GM19395 (cell line): ENCODE results near the gene UBASH3B.
A peak's percentile ranks its signal among the peaks of the same experiment; 100 is the strongest.
"Not testable (repeated sequence)": the region's sequence is repeated elsewhere in the genome, so short reads cannot be mapped to it uniquely, and the experiment has no call there.

Experiments
- ATAC-seq: cut with Tn5 transposase; IDR thresholded peaks from one replicate; pipeline ENCODE4 v1.9.1; 2021; ENCODE audit warnings: mild to moderate bottlenecking, moderate library complexity; ENCODE audit not compliant: unreplicated experiment

Gene UBASH3B

GRCh38 chr11:122655527-122656072, at the start of gene UBASH3B:
Gene UBASH3B (plus strand): TSS chr11:122655722. CDS start chr11:122656050, 328 bp downstream.
- ATAC-seq = peak; percentile 86

DNA sequence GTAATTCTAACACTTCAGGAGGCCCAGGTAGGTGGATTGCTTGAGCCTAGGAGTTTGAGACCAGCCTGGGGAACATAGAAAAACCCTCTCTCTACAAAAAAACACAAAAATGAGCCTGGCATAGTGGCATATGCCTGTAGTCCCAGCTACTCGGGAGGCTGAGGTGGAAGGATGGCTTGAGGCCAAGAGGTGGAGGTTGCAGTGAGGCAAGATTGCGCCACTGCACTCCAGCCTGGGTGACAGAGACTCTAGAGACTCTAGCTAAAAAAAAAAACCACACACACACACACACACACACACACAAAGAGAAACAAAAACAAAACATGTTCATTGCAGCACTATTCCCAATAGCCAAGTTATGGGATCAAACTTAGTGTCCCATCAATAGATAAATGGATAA, 48.4 kb upstream of the UBASH3B start:
- not testable (repeated sequence) for ATAC-seq

- ATAC-seq = no peak
These were observed 43.2 kb upstream of the UBASH3B start for GRCh38 chr11:122612123-122612824.

DNA sequence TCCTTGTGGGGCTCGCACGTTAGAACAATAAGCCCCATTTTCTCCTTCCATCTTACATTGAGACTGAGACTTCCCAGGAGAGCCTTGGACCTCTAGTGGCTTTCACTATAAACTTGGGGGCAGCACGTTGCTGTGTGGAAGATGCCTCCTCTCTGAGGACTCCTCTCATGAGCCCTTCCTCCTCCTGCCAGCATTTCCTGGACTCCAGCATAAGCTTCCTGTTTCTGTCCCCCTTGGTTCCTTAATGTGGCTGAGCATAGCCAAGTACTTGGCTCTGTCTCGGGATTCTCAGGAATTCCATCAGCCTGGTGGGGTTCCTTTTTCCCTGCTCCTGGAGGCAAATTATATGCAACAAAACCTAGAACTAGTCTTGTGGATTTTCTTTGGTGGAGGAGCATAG, 38.8 kb upstream of the UBASH3B start:
- no peak for ATAC-seq

- ATAC-seq = no peak
These were observed 38.2 kb upstream of the UBASH3B start for GRCh38 chr11:122617297-122617696.

DNA sequence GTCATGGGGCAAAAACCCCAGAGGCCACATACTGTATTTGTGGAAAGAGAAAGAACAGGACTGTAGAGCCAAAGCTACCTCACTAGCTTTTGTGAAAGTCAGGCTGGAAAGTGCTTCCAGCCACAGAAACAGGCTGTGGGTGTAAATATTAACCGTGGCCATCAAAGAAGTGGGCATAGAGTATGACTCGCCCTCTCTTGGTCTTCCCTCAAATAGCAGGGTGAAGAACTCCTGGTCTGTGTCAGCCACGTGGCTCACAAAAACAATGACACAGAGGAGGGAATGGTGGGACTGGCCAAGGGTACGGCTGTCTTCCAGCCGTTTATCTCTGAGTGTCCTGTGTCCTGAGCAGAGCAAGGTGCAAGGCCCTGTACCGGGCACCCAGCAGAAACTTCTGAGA, 37.6 kb upstream of the UBASH3B start:
- no peak for ATAC-seq

- no peak for ATAC-seq
These were observed 36.6 kb upstream of the UBASH3B start for GRCh38 chr11:122618927-122619326.

DNA sequence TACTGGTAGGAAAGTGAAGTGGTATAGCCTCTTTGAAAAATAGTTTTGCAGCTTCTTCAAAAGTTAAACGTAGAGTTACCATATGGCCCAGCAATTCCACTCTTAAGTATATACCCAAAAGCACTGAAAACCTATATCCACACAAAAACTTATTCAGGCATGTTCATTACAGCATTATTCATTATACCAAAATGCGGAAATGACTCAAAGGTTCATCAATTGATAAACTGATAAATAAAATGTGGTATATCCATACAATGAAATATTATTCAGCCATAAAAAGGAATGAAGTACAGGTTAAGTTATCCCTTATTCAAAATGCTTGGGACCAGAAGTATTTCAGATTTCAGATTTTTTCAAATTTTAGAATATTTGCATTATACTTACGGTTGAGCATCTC, 35.8 kb upstream of the UBASH3B start:
- no peak for ATAC-seq

GRCh38 chr11:122625501-122625900, 30.0 kb upstream of the UBASH3B start:
- not testable (repeated sequence) for ATAC-seq

GRCh38 chr11:122625976-122626665, 29.4 kb upstream of the UBASH3B start:
- no peak for ATAC-seq

GRCh38 chr11:122627745-122628144, 27.8 kb upstream of the UBASH3B start:
- no peak for ATAC-seq

DNA sequence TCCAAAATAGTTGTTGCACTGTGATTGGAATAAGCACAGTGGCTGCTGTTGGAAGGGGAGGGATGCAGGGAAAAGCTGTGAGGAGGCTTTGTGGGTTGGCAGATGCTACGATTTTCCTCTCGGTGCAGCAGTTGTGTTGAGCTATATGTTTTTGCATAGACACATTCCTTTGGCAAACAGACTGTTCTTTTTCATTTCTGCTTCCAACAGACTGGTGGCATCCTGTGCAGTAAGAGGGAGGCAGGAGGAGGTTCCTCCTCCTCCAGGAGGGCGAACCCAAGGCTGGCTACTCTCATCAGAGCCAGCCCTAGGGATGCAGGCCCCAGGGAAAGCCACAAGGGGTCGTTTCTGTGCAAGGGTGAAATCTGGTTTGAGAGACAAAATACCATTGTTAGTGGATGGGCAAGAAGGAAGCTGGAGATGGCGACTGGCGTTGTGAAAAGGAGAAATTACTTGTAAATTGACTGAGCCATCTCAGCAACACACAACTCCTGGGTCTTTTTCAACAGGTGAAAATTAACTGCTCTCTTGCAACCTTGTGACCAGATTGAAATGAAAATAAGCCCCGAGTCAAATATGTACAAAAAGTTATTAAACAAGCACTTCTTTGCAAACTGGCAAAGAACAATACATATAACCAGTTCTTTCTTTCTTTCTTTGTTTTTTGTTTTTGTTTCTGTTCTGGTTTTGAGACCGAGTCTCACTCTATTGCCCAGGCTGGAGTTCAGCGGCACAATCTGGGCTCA, 26.5 kb upstream of the UBASH3B start:
- ATAC-seq = no peak

GRCh38 chr11:122632181-122632824, 23.2 kb upstream of the UBASH3B start:
- no peak for ATAC-seq

DNA sequence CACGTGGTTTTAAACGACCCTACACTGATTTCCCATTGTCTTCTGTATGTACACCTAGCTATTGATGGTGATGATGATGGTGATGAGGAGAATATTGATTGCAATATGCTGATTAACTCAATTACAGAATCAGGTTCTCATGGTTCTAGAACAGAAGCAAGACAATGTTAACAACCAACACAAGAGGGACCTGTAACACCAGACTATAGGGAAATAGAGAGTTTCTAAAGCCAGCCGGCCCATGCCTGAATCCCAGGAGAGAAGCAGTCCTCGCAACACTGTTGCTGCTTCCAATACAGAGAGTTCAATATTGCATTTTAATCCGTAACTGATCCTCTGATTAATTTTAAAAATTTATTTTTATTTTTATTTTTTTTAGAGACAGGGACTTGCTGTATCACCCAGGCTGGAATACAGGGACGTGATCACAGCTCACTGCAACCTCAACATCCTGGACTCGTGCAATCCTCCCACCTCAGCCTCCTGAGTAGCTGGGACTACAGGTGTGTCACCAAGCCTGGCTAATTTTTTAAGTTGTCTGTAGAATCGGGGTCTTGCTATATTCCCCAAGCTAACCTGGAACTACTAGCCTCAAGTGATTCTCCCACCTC, 22.2 kb upstream of the UBASH3B start:
- ATAC-seq = no peak

GRCh38 chr11:122634501-122634900, 21.0 kb upstream of the UBASH3B start:
- no peak for ATAC-seq

GRCh38 chr11:122637541-122637940, 18.0 kb upstream of the UBASH3B start:
- ATAC-seq = no peak

- ATAC-seq = no peak
These were observed 13.0 kb upstream of the UBASH3B start for GRCh38 chr11:122642472-122642922.

- ATAC-seq = no peak
These were observed 12.6 kb upstream of the UBASH3B start for GRCh38 chr11:122642971-122643370.

DNA sequence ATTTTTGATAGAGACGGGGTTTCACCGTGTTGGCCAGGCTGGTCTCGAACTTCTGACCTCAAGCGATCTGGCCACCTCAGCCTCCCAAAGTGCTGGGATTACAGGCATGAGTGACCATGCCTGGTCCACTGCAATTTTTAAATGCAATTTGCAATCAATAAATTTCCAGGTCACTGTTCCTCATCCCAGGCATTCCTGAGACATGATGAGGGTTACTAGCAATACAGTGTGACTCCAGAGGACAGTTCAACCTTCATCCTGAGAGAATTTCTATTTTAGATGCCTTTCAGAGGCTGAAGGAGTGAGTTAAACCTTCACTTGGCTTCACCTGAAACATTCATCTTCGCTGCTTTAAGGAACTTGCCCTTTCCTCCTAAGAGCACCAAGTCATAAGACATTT, 9.7 kb upstream of the UBASH3B start:
- ATAC-seq = no peak

DNA sequence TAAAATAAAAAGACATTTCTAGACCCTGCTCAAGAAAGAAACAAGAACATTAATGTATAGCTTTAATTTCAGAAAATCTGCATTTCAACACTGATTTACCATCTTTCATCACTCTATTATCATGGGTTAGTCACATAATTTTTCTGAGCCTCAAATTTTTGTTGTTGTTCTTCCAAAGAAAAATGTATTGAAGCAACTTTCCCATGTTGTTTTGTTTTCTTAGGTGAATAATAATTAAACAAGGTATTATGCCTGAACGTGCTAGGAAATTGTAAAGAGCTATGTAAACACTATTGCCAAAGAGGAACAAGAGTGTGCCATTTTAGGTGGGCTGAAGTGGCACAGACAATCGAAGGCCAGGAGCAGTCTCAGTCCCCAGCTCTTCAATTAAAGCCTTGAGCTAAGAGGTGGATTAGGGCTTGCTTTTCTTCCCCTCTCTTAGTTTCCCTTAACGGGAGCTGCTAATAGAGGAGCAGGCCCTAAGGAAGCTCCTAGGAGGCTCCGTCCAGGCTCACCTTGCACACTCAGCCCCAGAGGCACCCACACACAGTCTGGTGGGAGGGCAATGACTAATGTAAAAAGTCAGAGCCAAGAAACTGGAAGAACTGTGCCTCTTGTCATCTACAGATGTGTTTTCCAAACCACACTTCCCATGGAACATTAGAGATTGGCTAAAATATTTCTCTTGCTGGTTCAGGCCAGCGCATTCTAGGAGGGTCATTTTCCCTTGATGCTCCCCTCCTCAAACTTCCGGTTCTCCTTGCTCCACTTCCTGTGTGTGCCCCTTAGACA, 8.8 kb upstream of the UBASH3B start:
- no peak for ATAC-seq
